ENCODE data around the gene RAD51B.

The RAD51B gene

DNA sequence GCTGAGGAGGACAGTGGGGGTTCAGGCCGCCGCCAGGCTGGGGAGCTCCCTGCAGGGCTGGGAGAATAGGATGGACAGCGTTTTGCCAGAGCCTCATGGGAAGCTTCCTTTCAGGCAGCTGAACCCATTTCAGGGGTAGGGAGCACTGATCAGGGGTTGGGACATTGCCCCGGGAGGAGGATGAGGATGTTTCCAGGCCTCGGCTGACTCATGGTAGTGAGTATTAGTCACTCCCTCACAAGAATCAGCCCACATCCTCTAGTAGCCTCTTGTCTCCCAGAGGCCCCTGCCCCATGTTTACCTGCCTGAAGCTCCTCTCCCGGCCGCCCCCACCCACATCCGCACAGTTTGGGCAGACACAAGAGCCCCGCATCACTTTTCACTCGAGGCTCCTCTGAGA is 883.5 kb downstream of the RAD51B start:
- H3K36me3 ChIP-seq: no peaks in the 10 kb centered on the region; the same call in 1 of the 2 replicates
- H4K20me1 ChIP-seq: no peaks in the 10 kb centered on the region
- peak overlapping the region; percentile 52; the same call in 1 of the 2 replicates for H3K27ac ChIP-seq
- H3K4me2 ChIP-seq: peak overlapping the region; percentile 51
- peaks cover 17% of the 10 kb centered on the region for H3K9me3 ChIP-seq
- H3K27me3 ChIP-seq: no peaks in the 10 kb centered on the region
- H3K4me3 ChIP-seq: no peak overlapping the region
- H3K4me1 ChIP-seq: peaks cover 19% of the 10 kb centered on the region
- H3K9ac ChIP-seq: no peak overlapping the region
- no peak for TF ChIP-seq Cebpa-rat (IDR thresholded peaks at IDR 0.05)

DNA sequence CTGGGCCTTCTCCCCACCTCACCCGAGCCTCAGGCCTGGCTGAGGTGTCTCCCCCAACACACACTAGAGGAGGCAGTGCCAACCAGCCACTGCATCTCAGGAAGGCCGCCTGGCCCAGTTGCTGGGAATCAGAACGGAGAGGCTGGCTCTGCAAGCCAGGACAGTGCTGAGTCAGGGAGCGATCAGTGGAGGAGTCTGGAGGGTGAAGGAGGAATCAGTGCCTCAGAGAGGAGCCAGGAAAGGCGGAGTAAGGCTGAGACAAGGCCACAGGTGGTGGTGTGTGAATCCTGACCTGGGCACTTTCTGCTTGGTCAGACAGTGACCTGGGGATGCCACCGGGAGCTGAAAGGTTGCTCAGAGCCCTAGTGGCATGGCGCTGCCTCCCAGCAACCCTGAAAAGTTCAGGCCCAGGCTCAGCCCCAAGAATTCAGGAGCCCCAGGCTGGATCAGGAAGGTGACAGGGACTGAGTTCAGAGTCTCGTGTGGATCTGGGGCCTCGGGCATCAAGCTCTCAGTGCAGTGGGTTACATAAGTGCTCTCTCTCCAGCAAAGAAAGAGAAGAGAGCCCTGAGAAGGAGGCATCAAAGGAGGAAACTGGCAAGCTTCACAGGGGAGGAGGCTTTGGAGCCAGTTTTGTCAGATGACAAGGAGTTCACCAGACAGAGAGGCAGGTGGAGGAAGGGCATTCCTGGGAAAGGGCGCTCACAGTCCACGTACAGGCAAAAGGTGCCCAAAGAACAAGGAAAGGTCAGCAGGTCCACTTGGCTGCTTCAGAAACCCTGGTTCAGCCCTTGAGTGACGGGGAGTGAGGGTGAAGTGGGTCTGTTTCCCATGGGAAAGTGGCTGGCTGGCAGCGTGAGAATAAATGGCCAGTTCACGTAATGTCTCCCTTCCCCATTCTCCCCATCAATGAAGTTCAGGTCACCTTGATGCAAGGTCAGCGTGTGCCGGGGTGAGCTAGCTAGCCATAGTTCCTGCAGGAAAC is 885.4 kb downstream of the RAD51B start:
- Histone ChIP-seq H3K36me3 (no peaks in the 10 kb centered on the region; the same call in 1 of the 2 replicates), H3K27me3 (no peaks in the 10 kb centered on the region), H3K4me3 (no peak overlapping the region), H3K9me3 (peaks cover 8% of the 10 kb centered on the region; the same call in 1 of the 2 replicates), H3K9ac (no peak overlapping the region), H3K4me2 (no peak overlapping the region), H3K27ac (peak overlapping the region; percentile 44; the same call in 1 of the 2 replicates), H4K20me1 (no peaks in the 10 kb centered on the region), H3K4me1 (peaks cover 19% of the 10 kb centered on the region)
- no peak for TF ChIP-seq Cebpa-rat (IDR thresholded peaks at IDR 0.05)

DNA sequence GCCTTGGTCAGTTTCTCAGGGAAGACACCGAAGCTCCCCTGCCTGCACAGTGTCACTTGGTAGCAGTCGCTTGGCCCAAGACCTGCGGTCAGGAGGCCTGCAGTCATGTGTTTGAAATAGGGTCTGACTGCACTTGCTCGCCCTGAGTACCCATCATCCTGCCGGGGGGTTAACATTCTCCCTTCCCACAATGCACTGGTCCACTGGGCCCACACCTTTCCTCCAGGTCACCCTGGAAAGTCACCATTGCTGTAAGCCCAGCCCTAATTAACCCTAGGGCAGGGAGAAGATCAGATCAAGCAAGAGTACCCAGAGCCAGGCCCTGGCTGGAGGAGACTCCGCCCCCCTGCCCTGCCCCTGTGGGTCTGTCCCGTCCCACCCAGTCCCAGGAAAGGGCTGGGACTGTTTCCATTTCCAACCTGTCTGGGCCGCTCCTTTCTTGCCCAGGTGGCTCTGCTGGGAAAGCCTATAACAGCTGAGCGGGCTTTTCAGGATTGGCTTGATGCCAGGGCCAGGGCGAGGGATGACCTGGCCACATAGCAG is 886.2 kb downstream of the RAD51B start:
- TF ChIP-seq Cebpa-rat (IDR thresholded peaks at IDR 0.05): no peak

DNA sequence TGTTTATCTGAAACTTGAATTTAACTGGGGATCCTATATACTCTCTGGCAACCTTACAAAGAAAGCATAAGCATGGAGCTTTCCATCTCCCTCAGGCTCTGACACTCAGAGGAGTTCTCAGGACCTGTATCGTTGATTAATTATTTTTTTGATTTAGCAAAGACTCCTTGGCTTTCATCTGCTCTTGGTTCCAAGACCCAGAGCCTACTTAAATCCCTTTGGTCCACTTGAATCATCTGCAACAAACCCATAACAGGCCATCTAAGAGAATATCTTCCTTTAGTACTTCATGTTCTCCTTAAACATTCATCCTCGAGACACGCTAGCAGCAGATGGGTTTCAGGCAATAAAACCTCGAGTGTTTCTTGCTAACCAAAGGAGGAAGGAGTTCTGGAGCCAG is 887.9 kb downstream of the RAD51B start:
- TF ChIP-seq Cebpa-rat (IDR thresholded peaks at IDR 0.05): no peak
- no peaks in the 10 kb centered on the region for H3K27me3 ChIP-seq
- no peak overlapping the region for H3K9ac ChIP-seq
- H3K4me2 ChIP-seq: no peak overlapping the region
- no peak overlapping the region for H3K27ac ChIP-seq
- no peak overlapping the region for H3K4me3 ChIP-seq
- H3K9me3 ChIP-seq: no peaks in the 10 kb centered on the region
- H3K36me3 ChIP-seq: no peaks in the 10 kb centered on the region
- peaks cover 9% of the 10 kb centered on the region for H3K4me1 ChIP-seq
- H4K20me1 ChIP-seq: no peaks in the 10 kb centered on the region

More for the DNA sequence above, 886.2 kb downstream of the RAD51B start:
- Histone ChIP-seq H3K36me3 (no peaks in the 10 kb centered on the region; the same call in 1 of the 2 replicates), H3K27me3 (no peaks in the 10 kb centered on the region), H3K9ac (no peak overlapping the region), H3K4me2 (no peak overlapping the region), H3K4me3 (no peak overlapping the region), H4K20me1 (no peaks in the 10 kb centered on the region), H3K9me3 (peaks cover 4% of the 10 kb centered on the region; the same call in 1 of the 2 replicates), H3K27ac (no peak overlapping the region), H3K4me1 (peaks cover 19% of the 10 kb centered on the region)

DNA sequence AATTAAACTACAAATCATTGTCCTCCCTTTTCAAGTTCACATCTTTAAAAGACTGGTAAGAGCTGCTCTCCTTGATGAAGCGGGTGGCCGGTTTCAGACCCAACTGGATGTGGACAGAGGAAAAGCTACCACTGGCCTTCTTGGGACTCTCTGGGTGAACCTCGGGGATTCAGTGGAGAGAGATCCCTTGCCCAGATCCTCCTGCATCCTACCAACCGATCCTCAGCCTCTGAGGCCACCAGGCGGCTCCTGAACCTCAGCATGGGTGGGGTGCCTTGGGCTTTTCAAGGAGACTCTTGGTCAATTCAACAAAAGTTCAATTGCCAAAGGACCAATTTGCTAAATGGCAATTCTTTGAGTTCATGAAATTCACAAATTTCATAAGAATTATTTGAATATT is 888.8 kb downstream of the RAD51B start:
- TF ChIP-seq Cebpa-rat (IDR thresholded peaks at IDR 0.05): no peak
- no peaks in the 10 kb centered on the region for H3K27me3 ChIP-seq
- H3K4me3 ChIP-seq: no peak overlapping the region
- H4K20me1 ChIP-seq: no peaks in the 10 kb centered on the region
- H3K4me1 ChIP-seq: peaks cover under 1% of the 10 kb centered on the region; the same call in 1 of the 2 replicates
- no peak overlapping the region for H3K4me2 ChIP-seq
- H3K36me3 ChIP-seq: no peaks in the 10 kb centered on the region
- no peak overlapping the region for H3K9ac ChIP-seq
- H3K27ac ChIP-seq: no peak overlapping the region
- H3K9me3 ChIP-seq: no peaks in the 10 kb centered on the region

DNA sequence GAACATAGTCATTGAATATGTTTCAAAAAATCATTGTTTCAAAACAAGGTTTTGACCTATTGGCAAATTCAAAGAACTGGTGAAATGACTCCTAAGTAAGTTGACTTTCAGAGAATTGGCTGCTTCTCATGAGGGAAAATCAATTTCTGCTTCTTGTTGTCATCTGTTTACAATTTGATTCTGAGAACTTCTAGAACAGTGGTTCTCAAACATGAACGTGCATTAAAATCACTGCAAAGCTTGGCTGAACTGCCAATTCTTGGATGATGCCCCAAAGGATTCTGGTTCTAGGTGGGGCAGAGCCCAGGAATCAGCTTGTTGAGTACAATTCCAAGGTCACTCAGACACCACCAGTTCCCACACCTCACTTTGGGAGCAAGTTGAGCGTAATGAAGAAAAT is 889.4 kb downstream of the RAD51B start:
- Histone ChIP-seq H3K27ac (no peak overlapping the region), H3K9me3 (no peaks in the 10 kb centered on the region), H3K27me3 (no peaks in the 10 kb centered on the region), H3K36me3 (no peaks in the 10 kb centered on the region), H3K9ac (no peak overlapping the region), H3K4me1 (no peaks in the 10 kb centered on the region), H3K4me2 (no peak overlapping the region), H4K20me1 (no peaks in the 10 kb centered on the region), H3K4me3 (no peak overlapping the region)
- no peak for TF ChIP-seq Cebpa-rat (IDR thresholded peaks at IDR 0.05)

DNA sequence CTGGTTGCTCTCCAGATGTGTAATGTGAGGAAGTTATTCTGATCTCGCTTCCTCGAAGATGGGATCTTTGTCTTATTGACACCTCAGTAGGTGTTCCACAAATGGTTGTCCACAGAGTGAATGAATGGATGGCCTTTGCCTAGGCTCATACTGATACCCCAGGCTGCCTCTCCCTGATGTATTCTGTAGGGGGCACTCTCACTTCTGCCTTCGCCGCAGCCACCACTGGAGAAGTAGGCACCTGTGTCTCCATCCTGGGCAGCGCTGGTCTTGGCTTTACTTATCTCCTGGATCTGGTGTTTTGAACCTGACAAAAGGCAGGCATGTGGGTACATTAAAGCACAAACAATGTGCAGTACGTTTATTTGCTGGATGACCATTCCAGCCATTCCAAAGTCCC is 891.2 kb downstream of the RAD51B start:
- H3K4me2 ChIP-seq: no peak overlapping the region
- no peaks in the 10 kb centered on the region for H4K20me1 ChIP-seq
- 0 out of 2 replicates have a peak, but pooled peaks cover 4% of the 10 kb centered on the region for H3K4me1 ChIP-seq
- H3K9ac ChIP-seq: no peak overlapping the region
- no peak overlapping the region for H3K27ac ChIP-seq
- no peaks in the 10 kb centered on the region for H3K27me3 ChIP-seq
- no peak for TF ChIP-seq Cebpa-rat (IDR thresholded peaks at IDR 0.05)
- no peak overlapping the region for H3K4me3 ChIP-seq
- H3K36me3 ChIP-seq: no peaks in the 10 kb centered on the region
- no peaks in the 10 kb centered on the region for H3K9me3 ChIP-seq

DNA sequence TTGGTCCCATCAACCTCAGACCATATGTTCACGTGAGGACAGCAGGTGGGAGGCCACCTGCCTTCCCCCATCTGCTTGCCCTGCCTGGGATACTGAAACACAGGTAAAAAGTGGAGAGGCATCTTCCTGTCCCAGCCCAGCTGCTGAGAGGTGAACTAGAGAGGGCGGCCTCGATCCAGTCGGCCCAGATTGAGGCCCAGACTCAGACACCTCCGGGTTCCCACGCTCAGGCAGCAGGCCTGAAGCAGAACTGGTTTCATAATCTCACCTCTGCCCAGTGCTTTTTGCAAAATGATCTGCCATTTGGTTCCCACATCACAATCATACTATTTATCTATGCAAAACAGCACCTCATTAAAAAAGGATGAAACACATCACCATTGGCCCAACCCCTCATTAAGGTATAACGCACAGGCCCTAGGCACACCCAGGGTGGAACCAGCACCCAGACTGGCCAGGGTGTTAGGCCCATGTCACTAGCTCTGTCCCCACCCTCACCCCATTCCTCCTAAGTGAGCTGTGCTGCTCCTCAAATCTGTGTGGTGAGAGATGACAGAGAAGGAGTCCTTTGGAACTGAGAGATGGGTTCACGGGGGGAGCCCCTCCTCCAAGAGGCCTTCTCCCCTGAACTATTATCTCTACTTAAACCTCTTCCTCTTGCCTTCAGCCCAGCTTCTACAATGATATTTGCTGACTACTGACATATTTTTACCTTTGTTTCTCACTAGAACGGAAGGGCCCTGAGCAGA is 892.2 kb downstream of the RAD51B start:
- Histone ChIP-seq H3K4me2 (no peak overlapping the region), H4K20me1 (no peaks in the 10 kb centered on the region), H3K9ac (no peak overlapping the region), H3K4me1 (0 out of 2 replicates have a peak, but pooled peaks cover 4% of the 10 kb centered on the region), H3K27me3 (no peaks in the 10 kb centered on the region), H3K4me3 (no peak overlapping the region), H3K9me3 (no peaks in the 10 kb centered on the region), H3K27ac (no peak overlapping the region), H3K36me3 (no peaks in the 10 kb centered on the region)
- TF ChIP-seq Cebpa-rat (IDR thresholded peaks at IDR 0.05): no peak

DNA sequence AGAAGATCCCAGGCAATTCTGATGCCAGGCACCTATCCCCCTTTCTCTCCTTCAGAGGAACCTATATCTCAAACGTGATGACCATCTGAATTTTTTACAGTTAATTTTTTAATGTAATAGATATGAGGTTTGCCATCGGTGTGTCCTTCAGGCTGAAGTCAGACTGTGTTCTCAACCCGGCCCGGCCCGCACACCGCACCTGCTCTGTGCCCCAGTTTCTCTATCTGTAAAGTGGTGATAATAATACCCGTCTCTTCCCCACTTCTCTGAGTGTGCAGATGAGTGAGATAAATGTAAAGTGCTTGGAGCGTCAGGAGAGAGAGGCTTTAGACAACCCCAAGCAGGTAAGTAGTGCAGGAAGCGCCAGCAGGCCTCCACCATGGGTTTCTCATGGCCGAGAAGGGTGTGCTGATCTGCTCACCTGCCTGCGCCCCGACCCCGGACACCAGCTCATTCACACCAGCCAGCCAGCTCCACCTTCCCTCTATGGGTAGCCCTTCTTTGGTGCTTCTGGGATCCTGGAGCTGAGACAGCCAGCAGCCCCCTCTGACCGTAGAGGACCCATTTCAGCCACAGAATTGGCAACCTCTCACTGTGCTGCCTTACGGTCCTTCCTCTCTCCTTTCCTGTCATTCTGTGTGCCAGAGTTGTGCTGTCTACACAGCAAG is 893.3 kb downstream of the RAD51B start:
- Histone ChIP-seq H4K20me1 (no peaks in the 10 kb centered on the region), H3K4me2 (no peak overlapping the region), H3K4me3 (no peak overlapping the region), H3K9ac (no peak overlapping the region), H3K27ac (no peak overlapping the region), H3K4me1 (0 out of 2 replicates have a peak, but pooled peaks cover 4% of the 10 kb centered on the region), H3K36me3 (no peaks in the 10 kb centered on the region), H3K27me3 (no peaks in the 10 kb centered on the region), H3K9me3 (no peaks in the 10 kb centered on the region)
- TF ChIP-seq Cebpa-rat (IDR thresholded peaks at IDR 0.05): no peak
